Measurements from ENCODE around the gene ZNF724.

DNA sequence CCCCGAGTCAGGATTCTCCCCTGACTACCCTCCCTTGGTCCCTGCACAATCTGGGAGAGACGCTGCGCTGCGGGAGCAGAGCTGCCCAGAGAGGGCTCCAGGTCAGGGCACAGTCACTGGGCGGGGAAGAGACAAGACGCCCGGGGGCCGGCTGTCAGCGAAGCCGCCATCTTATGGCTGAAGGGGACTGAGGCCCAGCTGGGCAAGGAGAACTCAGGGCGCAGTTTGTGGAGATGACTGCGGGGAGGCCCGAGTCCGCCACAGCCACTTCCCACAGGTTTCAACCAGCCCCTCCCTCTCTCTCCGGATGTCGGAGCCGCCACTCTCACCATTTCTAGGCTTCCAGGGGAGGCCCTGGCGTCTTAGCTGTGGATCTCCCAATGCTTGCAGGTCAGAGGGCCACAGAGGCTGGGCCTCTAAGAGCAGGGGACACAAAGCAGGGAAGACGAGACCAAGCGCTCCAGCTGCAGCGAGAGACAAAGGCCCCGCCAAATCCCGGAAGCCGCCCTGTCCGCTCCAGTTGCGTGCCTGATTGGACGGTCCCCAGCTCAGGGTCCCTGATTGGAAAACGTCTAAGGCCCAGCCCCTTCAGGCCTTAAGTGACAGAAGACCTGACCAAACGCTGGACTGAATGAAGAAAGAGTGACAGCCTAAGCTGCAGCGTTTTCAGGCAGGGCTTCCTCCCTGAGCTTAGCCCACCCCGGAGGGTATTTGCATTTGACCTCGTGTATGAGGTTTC, at the start of gene ZNF724:
- TF ChIP-seq EP300 (IDR thresholded peaks at IDR 0.05) = no peak
- TF ChIP-seq, protein P1, sequence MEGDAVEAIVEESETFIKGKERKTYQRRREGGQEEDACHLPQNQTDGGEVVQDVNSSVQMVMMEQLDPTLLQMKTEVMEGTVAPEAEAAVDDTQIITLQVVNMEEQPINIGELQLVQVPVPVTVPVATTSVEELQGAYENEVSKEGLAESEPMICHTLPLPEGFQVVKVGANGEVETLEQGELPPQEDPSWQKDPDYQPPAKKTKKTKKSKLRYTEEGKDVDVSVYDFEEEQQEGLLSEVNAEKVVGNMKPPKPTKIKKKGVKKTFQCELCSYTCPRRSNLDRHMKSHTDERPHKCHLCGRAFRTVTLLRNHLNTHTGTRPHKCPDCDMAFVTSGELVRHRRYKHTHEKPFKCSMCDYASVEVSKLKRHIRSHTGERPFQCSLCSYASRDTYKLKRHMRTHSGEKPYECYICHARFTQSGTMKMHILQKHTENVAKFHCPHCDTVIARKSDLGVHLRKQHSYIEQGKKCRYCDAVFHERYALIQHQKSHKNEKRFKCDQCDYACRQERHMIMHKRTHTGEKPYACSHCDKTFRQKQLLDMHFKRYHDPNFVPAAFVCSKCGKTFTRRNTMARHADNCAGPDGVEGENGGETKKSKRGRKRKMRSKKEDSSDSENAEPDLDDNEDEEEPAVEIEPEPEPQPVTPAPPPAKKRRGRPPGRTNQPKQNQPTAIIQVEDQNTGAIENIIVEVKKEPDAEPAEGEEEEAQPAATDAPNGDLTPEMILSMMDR (IDR thresholded peaks at IDR 0.05) = no peak
- peak in 1 of 2 donors; percentile 14 for TF ChIP-seq POLR2A (IDR thresholded peaks at IDR 0.05)
